GM18498 (cell line): ENCODE data around the gene SH2B2.
"Not testable (repeated sequence)": the region's sequence is repeated elsewhere in the genome, so short reads cannot be mapped to it uniquely, and the experiment has no call there.

Experiments
- ATAC-seq: cut with Tn5 transposase; IDR thresholded peaks from one replicate; pipeline ENCODE4 v1.9.1; 2021; ENCODE audit warnings: mild to moderate bottlenecking, moderate library complexity; ENCODE audit not compliant: unreplicated experiment

The SH2B2 gene

DNA sequence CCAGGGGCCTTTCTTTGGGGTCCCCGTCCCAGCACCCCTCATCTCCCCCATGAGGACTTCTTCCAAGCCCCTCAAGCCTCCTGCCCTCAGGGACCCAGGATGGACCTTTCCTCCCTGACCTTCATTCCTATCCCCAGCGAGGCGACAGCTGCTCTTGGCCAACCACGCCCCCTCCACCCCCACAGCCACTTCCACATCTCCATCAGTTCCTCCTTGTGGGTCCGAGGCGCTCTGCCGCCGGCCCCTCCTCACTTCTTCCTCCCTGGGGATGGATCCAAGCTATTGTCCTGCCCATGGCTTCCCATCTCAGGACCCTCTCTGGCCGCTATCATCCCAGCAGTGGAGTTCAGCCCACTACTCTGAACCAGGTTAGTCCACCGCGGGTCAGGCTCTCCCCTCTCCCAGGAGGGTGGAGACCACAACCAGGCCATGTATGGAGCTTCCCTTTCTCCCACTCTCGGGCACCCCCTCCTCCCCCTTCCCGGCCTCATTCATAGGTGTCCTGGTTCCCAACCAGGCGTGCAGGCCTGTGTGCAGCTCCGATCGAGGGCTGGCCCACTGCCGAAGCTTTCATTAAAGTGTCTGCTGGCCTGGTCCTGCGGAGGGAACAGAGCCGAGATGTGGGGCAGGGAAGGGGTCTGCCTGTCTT, 1.7 kb upstream of the SH2B2 start:
- ATAC-seq: no peak

- no peak for ATAC-seq
Observed at GRCh38 chr7:102285540-102286236, 980 bp upstream of the SH2B2 start.

DNA sequence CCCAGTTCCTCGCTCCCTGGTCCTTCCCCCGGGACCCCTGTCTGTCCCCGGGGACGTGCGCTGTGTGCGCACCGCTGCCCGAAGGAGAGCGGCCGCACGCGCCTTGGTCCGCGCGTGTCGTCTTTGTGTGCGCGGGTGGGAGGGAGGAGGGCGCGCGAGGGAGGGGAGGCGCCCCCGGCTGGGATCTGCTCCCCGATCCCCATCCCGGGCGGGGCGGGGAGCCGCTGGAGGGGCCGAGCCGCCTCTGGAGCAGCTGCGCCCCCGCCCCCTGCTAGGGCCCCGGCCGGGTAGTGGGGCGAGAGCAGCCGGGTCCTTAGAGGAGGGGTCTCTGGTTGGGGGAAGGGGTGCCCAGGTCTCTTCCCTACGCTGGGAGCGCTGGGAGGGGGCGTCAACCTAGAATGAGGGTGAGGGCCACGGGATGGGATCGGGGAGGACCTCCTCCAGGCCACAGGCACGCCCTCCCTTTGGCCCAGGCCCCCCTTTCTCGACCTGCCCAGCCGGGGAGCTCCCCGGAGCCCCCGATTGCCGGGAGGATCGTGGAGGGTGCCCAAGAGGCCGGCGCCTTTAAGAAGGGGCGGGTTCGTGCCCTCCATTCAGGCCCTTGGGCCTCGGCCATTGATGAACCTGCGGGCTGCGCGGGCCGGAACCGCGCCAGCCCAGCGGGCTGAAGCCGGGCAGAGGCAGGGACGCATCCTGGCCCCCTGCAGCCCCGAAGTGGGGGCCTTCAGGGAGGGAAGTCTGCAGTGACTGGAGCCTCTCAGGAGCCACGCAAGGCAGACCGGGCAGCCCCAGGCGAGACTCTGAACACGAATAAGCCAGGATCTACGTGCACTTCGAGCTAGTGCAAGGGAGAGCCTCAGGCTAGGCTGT, 678 bp downstream of the SH2B2 start:
- ATAC-seq: peak; percentile 29

DNA sequence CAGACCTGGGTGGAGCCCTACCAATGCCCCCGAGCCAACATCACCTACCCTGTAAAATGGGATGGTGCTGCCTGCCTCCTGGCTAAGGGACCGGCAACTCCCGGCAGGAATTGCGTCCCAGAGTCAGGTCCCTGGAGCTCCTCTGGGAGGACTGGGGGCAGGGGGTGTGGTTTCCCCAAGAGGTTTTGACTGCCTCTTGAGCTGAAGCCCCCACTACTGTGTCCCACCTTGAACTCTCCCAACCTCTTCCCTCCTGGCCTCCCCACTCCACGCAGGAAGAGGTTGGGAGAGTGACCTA, 1.3 kb downstream of the SH2B2 start:
- no peak for ATAC-seq

- no peak for ATAC-seq
Observed at GRCh38 chr7:102288285-102288930, 1.7 kb downstream of the SH2B2 start.

GRCh38 chr7:102289057-102289456, 2.4 kb downstream of the SH2B2 start:
- ATAC-seq: no peak

GRCh38 chr7:102291056-102291915, 4.6 kb downstream of the SH2B2 start:
- ATAC-seq: peak; percentile 42

GRCh38 chr7:102291916-102292267, 5.2 kb downstream of the SH2B2 start:
- no peak for ATAC-seq

DNA sequence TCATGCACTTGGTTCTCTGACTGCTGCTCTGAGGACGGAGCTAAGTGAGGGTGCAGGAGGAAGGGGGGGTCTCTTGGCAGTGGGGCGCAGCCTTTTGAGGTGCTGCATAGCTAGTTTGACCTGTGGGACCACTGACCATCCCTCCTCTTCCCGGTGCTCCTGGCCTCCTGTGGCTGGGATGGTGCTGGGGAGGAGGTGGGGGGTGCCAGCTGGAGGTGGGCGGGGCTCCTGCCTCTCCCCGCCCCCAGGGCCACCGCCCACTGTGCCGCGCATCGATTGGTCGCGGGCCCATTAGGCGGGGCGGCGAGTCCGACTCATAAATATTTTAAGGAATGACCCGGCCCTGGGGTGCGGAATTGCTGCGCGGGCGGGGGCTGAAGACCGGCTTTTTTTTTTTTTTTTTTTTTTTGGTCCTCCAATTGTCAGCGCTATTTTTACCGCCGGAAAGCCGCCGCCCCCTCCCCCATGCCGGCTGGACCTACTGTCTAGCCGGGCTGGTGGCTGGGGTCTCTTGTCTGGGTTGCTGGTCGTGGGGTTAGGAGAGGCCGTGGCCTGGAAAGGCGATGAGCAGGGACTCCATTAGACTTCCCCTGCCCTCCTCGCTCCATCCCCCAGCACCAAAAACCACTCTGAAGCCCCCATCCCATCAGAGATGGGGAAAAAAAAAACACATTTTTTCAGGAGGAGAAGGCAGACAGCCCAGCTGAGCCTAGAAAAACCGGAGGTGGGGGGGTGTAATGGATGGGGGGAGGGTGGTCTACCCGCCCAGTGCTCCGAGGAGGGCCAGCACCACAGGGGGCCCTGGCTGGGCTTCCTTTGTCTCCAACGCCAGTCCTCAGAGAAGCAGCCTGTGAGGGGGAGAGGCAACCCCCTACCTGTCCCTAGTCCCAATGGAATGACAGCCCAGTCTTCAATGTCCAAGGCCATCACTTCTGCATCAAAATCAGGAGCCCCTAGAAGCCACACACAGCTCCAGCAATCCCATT, 6.4 kb downstream of the SH2B2 start:
- no peak for ATAC-seq

DNA sequence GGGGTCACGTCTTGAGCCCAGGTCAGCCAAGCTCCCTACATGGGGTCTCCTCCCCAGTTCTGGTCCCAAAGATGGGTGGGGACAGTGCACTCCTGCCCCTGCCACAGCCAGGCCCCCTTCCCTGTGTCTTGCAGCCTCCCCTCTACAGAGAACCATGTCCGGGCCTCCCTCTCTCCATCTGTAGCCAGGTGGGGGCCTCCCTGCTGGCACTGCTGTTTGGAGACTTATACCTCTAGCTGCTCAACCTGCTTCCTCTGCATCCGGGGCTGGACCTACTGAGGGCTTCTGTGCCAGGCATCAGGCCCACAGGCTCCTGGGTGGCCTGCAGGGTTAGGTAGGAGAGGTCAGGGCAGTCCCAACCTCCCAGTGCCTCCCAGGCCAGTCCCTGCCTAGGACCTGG, 7.9 kb downstream of the SH2B2 start:
- no peak for ATAC-seq

DNA sequence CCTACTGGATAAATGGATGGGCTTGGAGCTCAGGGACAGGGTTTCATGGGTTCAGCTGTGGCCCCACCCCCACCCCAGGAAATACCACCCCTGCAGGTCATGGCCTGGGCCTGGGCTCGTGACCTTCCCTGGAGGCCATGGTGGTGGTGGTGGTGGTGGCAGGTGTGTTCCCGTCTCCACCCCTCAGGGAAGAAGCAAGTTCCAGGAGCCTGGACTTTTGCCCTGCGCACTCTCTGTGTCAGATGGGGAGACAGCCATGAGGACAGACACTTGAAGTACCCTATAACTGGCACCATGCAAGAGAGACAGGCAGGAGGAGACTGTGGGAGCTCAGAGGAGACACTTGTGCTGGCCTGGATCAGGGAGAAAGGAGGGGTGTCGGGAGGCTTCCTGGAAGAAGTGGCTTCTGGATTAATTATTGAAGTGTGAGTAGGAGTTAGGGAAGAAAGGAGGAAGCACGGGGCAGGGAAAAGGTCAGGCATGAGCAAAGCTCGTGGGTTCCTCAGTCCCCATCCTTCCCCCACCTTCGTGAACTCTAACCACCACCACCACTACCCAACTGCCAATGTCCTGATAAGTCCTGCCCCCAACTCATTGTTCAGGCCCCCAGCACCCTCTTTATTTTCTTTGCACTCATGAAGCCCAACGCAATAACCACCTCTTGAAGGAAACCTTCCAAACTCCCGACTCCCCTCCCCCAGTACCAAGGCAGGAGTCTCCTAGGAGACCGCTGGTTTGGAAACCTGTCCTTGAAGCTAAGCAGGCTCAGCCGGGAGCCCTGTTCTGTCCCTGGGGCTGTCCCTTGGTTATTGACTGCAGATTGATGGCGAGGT, 8.9 kb downstream of the SH2B2 start:
- no peak for ATAC-seq

GRCh38 chr7:102296179-102296438, 9.4 kb downstream of the SH2B2 start:
- no peak for ATAC-seq

GRCh38 chr7:102296514-102296913, 9.8 kb downstream of the SH2B2 start:
- no peak for ATAC-seq

DNA sequence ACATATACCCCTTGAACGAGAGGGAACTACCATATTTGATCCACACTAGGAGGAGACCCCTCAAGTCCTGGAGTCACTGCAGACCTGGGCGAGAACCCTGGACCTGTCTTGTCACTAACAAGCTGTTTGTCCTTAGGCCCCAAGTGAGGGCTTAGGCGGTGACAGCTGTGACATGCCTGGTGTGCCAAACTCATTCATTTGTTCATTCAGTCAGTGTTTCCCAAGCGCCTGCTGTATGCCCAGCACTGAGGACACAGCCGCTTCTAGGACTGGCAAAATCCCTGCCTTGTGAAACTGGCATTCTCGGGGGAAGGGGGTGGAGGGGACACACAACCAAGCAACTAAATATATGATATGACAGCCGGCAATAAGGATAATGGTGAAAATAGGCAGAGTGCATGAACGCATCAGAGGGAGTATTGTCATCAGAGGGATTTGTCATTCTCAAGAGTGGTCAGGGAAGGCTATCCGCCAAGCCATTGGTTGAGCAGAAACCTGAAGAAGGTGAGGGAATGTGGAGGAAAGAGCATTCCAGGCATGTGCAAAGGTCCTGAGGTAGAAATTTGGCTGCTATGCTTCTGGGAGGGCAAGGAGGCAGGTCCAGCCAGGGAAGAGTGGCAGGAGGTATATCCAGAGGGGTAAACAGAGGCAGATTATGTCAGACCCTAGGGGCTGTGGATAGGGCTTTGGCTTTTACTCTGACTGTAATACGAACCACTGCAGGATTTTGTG, 11.0 kb downstream of the SH2B2 start:
- ATAC-seq: no peak

GRCh38 chr7:102300643-102301221, 14.1 kb downstream of the SH2B2 start:
- ATAC-seq: no peak

GRCh38 chr7:102301367-102301766, 14.7 kb downstream of the SH2B2 start:
- ATAC-seq: not testable (repeated sequence)

DNA sequence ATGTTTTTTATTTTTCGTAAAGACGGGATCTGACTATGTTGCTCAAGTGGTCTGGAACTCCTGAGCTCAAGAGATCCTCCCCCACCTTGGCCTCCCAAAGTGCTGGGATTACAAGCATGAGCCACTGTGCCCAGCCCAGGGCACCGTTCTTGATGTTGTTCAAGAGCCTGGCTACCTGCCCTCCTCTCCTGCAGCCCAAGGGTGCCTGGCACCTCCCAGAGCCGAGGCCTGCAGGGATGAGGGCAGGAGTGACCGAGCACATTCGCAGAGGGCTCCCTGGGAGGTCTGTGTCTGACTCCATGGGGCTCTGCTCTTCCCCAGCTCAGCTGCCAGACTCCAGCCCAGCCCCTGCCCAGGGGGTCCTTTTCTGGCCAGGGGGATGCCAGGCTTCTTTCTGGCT, 15.4 kb downstream of the SH2B2 start:
- no peak for ATAC-seq
